ENCODE results near the gene STX11. TPM values are rescaled to one million over a fixed set of nuclear protein-coding genes. Genes with fewer than 3 reads are reported as not detected.

STX11 gene
- total RNA-seq, 2 experiments from 2014 or later, result 17.2 to 17.5 TPM

DNA sequence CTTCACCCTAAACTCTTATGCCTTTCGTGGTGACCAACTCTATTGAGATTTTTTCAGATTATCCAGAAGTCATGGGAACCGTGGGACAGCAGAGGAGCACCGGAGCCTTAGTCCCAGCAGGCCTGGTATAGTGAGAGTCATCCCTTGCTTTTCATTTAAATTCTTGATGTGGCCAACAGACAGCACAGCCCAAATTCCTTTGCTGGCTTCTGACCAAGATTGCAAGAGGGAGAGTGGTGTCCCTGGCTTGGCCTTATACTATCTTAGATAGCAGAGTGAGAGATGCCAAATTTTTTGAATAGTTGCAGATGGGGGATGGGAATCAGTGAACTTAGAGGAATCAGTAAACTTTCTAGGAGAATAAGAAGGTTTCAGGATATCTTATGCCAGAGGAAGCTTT, 7.8 kb downstream of the STX11 start:
- no peak overlapping the region for H3K4me3 Mint-ChIP-seq
- peaks cover 34% of the 10 kb centered on the region for H3K4me1 Mint-ChIP-seq (ENCODE audit: low read depth)
- intact Hi-C loops (cut with micrococcal nuclease), result loop anchor here (10.0 kb wide), 2 partner anchors 703 to 1213 kb away; partner anchors contain the start of genes ADAT2, HIVEP2 and PEX3
- no peak overlapping the region for H3K27ac Mint-ChIP-seq
- DNase-seq, result no peak
- no peaks in the 10 kb centered on the region for H3K9me3 Mint-ChIP-seq
- no peaks in the 10 kb centered on the region for H3K27me3 Mint-ChIP-seq (ENCODE audit: low read depth)
- CTCF ChIA-PET, result interaction anchor here (0.6 to 1.7 kb wide), 2 partner anchors 14 to 624 kb away, joined by 3 to 7 read pairs; no protein-coding TSS in a partner anchor
- peaks cover 55% of the 10 kb centered on the region for H3K36me3 Mint-ChIP-seq (ENCODE audit: low read depth)

DNA sequence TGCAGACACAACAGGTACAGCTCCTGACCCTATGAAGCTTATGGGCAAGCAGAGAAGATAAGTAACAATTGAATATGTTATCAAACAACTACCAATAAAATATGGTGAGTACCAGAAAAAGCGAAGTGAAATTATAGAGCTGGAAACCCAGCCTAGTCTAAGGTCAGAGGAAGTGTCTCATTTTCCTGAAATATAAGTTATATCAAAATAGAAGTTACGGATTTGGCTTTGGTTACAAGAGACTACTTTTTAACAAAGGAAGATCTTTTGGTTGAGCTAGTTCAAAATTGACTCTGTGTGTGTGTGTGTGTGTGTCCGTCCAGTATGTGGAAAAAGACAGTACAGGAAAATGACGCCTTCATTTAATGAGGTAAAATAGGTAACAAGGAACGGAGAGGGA, 8.9 kb downstream of the STX11 start:
- DNase-seq, result no peak
- Mint-ChIP-seq H3K36me3 (ENCODE audit: low read depth) (peaks cover 46% of the 10 kb centered on the region), H3K4me3 (no peak overlapping the region), H3K4me1 (ENCODE audit: low read depth) (peaks cover 25% of the 10 kb centered on the region), H3K27ac (no peak overlapping the region), H3K9me3 (no peaks in the 10 kb centered on the region), H3K27me3 (ENCODE audit: low read depth) (no peaks in the 10 kb centered on the region)
- intact Hi-C loops (cut with micrococcal nuclease), result loop anchor here (10.0 kb wide), 2 partner anchors 704 to 1214 kb away; partner anchors contain the start of genes ADAT2, HIVEP2 and PEX3
- CTCF ChIA-PET, result interaction anchor here (0.8 to 1.7 kb wide), 3 partner anchors 13 to 60 kb away, joined by 3 to 7 read pairs (median 3); no protein-coding TSS in a partner anchor

DNA sequence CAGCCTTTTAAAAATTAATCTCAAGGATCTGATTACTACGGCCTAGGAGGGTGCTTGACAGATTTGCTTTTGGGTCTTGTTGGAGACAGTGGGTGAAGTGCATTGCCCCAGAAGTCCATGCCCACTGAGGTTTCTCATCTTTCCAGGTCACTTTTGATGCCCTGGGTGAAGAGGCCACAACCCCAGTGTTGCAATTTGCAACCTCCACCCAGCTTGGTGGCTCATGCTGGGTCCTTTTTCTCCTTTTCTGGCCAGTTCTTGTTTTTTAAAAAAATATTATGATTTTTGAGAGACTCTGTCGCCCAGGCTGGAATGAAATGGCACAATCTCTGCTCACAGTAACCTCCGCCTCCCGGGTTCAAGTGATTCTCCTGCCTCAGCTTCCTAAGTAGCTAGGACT, 9.4 kb downstream of the STX11 start:
- no peak for DNase-seq
- intact Hi-C loops (cut with micrococcal nuclease), result loop anchor here (10.0 kb wide), 2 partner anchors 705 to 1215 kb away; partner anchors contain the start of genes ADAT2, HIVEP2 and PEX3
- H3K27ac Mint-ChIP-seq, result no peak overlapping the region
- H3K4me1 Mint-ChIP-seq (ENCODE audit: low read depth), result peaks cover 20% of the 10 kb centered on the region
- H3K27me3 Mint-ChIP-seq (ENCODE audit: low read depth), result no peaks in the 10 kb centered on the region
- H3K36me3 Mint-ChIP-seq (ENCODE audit: low read depth), result peaks cover 42% of the 10 kb centered on the region
- H3K4me3 Mint-ChIP-seq, result no peak overlapping the region
- CTCF ChIA-PET, result interaction anchor here (0.8 to 1.7 kb wide), 3 partner anchors 13 to 59 kb away, joined by 3 to 7 read pairs (median 3); no protein-coding TSS in a partner anchor
- no peaks in the 10 kb centered on the region for H3K9me3 Mint-ChIP-seq

DNA sequence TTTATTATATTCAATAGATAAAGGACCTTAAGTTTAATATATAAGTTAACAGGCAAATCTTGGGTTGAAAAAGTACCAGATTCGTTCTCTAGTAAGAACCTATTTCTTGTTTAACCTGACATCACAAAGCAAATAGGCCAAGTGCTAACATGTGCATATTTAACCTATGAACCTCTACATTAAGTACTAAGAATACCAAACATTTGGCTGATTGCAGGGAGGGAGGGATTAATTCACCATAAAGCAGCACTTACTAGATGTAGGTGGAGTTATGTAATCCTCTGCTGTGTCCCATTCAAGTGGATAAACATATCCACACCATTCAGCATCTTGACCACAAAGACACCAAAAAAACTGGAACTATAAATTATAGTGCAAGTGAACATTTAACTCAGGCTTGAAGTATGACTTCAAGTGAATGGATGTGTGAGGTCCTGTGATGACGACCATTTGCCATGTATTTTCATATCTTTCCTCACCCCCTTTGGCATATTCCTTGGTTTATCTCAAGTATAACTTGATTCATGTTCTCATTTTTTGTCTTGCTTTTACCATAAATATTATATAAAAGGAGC, 10.2 kb downstream of the STX11 start:
- no peak for DNase-seq
- CTCF ChIA-PET, result interaction anchor here (1.6 kb wide), 1 partner anchor 56 kb away, joined by 3 read pairs; no protein-coding TSS in a partner anchor
- Mint-ChIP-seq H3K4me3 (no peak overlapping the region), H3K9me3 (no peaks in the 10 kb centered on the region), H3K27me3 (ENCODE audit: low read depth) (no peaks in the 10 kb centered on the region), H3K27ac (no peak overlapping the region), H3K4me1 (ENCODE audit: low read depth) (peaks cover 13% of the 10 kb centered on the region), H3K36me3 (ENCODE audit: low read depth) (peaks cover 36% of the 10 kb centered on the region)
- intact Hi-C loops (cut with micrococcal nuclease), result no loop called here

DNA sequence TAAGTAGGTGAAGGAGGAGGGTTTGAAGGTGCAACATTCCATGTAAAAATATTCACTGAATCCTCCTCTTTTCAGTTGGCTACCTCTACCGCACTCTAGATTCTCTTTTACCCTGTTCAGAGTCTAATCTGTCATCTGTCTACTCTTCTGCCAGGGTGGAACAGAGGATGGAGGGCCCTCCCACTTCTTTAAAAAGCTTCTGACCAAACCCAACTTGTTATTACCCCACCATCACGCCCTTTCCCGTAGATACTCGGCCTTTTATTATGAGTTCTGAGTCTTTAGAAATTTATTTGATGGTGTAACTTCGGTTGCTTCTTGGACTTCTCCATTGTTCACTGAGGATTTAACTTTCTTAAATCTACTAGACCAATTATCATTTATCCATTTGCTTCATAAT, 11.7 kb downstream of the STX11 start:
- H3K36me3 Mint-ChIP-seq (ENCODE audit: low read depth), result peaks cover 26% of the 10 kb centered on the region
- no peaks in the 10 kb centered on the region for H3K9me3 Mint-ChIP-seq
- intact Hi-C loops (cut with micrococcal nuclease), result no loop called here
- no peak overlapping the region for H3K27ac Mint-ChIP-seq
- no peak overlapping the region for H3K4me3 Mint-ChIP-seq
- no peaks in the 10 kb centered on the region for H3K27me3 Mint-ChIP-seq (ENCODE audit: low read depth)
- CTCF ChIA-PET, result no interaction called here
- peaks cover under 1% of the 10 kb centered on the region for H3K4me1 Mint-ChIP-seq (ENCODE audit: low read depth)
- DNase-seq, result no peak

DNA sequence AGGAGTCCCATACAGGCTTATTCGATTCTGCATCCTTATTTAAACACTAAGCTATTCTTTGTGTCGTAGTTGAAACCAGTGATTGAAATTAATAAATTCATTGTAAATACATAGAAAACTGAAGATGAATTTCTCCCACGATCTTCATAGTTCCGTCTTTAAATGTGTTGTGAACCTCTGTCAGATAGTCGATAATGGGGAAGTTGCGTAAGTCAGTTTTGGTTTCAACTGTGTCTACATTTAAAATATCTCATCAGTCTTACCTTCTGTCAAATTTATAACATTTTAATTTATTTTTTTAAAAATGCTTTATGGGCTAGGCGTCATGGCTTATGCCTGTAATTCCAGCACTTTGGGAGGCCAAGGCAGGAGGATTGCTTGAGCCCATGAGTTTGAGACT, 12.7 kb downstream of the STX11 start:
- H3K36me3 Mint-ChIP-seq (ENCODE audit: low read depth), result peaks cover 25% of the 10 kb centered on the region
- CTCF ChIA-PET, result interaction anchor here (0.5 kb wide), 1 partner anchor 37 kb away, joined by 4 read pairs; no protein-coding TSS in a partner anchor
- no peak overlapping the region for H3K27ac Mint-ChIP-seq
- no peaks in the 10 kb centered on the region for H3K9me3 Mint-ChIP-seq
- no peak overlapping the region for H3K4me3 Mint-ChIP-seq
- intact Hi-C loops (cut with micrococcal nuclease), result no loop called here
- H3K27me3 Mint-ChIP-seq (ENCODE audit: low read depth), result no peaks in the 10 kb centered on the region
- DNase-seq, result no peak
- H3K4me1 Mint-ChIP-seq (ENCODE audit: low read depth), result no peaks in the 10 kb centered on the region

DNA sequence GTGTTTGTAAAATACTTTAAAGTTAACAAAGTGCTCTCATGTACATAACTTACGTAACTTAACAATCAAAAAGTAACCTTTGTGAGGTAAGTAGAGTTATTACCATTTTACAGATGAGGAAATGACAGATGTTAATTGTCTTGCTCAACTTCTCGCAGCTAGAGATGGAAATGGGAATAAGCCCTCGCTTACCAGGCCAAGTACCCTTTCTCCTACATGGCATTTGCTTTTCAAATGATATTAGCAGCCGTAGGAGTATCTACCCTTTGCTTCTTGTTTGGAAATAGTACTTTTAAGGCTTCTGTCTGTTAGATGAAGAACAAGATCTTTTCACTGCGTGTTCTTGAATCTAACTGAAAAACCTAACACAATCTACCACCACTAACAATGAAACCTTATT, 15.5 kb downstream of the STX11 start:
- DNase-seq, result no peak
- no peaks in the 10 kb centered on the region for H3K4me1 Mint-ChIP-seq (ENCODE audit: low read depth)
- intact Hi-C loops (cut with micrococcal nuclease), result no loop called here
- no peaks in the 10 kb centered on the region for H3K27me3 Mint-ChIP-seq (ENCODE audit: low read depth)
- H3K9me3 Mint-ChIP-seq, result no peaks in the 10 kb centered on the region
- H3K4me3 Mint-ChIP-seq, result no peak overlapping the region
- CTCF ChIA-PET, result no interaction called here
- peaks cover 37% of the 10 kb centered on the region for H3K36me3 Mint-ChIP-seq (ENCODE audit: low read depth)
- no peak overlapping the region for H3K27ac Mint-ChIP-seq

DNA sequence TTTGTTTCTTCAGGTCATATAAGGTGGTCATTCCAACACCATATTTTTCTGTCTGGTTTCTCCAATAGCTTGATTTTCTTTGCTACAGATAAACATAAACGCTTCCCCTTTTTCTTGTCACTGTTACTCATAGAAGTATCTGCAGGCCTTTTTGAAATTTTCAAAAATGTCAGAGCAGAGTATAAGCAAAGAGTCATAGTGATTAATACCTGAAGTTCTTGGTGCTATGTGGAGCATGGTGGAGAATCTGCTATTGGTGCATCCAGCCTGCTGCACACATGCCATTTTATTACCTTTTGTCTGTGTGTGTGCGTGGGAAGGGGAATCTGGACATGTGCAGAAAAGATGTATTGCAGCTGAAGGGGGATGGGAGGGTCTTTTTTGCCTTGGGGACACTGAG, 19.7 kb downstream of the STX11 start:
- no peak for DNase-seq
- CTCF ChIA-PET, result no interaction called here
- intact Hi-C loops (cut with micrococcal nuclease), result no loop called here
- Mint-ChIP-seq H3K27me3 (ENCODE audit: low read depth) (no peaks in the 10 kb centered on the region), H3K36me3 (ENCODE audit: low read depth) (peaks cover 44% of the 10 kb centered on the region), H3K27ac (no peak overlapping the region), H3K9me3 (no peaks in the 10 kb centered on the region), H3K4me1 (ENCODE audit: low read depth) (no peaks in the 10 kb centered on the region), H3K4me3 (no peak overlapping the region)

DNA sequence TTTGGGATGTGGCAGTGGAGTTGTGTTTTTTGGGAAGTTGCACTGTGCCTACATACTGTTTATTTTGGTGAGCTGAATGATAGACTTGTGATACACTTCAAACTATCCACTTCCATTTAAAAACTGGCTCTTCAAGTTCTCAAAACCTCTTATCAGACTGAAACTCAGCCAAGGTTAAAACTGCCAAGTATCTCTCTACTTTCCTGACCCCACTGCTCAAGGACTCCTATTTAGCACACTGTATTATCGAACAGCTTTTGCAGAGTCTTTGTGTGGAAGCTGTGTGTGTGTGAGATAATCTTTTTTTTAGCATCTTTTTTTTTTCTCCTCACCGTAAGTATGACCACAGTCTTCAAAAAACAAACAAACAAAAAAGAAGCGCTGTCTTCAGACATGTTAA, 21.1 kb downstream of the STX11 start:
- peaks cover 46% of the 10 kb centered on the region for H3K36me3 Mint-ChIP-seq (ENCODE audit: low read depth)

DNA sequence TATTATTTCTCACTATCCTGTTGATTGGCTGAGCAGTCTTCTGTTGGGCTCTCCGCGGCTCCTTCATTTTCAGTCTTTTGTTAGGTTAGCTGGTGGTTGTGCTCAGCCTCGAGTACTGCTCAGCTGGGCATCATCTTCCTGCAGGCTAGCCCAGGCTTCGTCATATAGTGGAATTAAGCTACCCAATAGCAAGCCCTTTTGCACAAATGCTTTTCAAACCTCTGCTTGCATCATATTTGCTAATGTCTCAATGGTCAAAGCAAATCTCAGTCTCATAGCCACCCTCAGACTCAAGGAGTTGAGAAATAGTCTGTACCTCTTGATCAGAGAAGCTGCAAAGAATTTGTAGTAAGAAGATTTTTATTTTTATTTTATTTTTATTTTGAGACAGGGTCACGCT, 23.7 kb downstream of the STX11 start:
- no peaks in the 10 kb centered on the region for H3K27me3 Mint-ChIP-seq (ENCODE audit: low read depth)
- DNase-seq, result no peak
- peaks cover 37% of the 10 kb centered on the region for H3K36me3 Mint-ChIP-seq (ENCODE audit: low read depth)
- H3K27ac Mint-ChIP-seq, result no peak overlapping the region
- CTCF ChIA-PET, result interaction anchor here (0.7 to 1.0 kb wide), 2 partner anchors 10 to 673 kb away, joined by 3 read pairs; no protein-coding TSS in a partner anchor
- intact Hi-C loops (cut with micrococcal nuclease), result no loop called here
- no peaks in the 10 kb centered on the region for H3K9me3 Mint-ChIP-seq
- H3K4me1 Mint-ChIP-seq (ENCODE audit: low read depth), result peaks cover 14% of the 10 kb centered on the region
- H3K4me3 Mint-ChIP-seq, result no peak overlapping the region

More for the DNA sequence above, 21.1 kb downstream of the STX11 start:
- Mint-ChIP-seq H3K4me1 (ENCODE audit: low read depth) (no peaks in the 10 kb centered on the region), H3K4me3 (no peak overlapping the region), H3K27ac (no peak overlapping the region), H3K9me3 (no peaks in the 10 kb centered on the region), H3K27me3 (ENCODE audit: low read depth) (no peaks in the 10 kb centered on the region)
- CTCF ChIA-PET, result interaction anchor here (0.6 to 1.9 kb wide), 3 partner anchors 13 to 1991 kb away, joined by 3 to 7 read pairs (median 3); no protein-coding TSS in a partner anchor
- DNase-seq, result no peak
- intact Hi-C loops (cut with micrococcal nuclease), result no loop called here

DNA sequence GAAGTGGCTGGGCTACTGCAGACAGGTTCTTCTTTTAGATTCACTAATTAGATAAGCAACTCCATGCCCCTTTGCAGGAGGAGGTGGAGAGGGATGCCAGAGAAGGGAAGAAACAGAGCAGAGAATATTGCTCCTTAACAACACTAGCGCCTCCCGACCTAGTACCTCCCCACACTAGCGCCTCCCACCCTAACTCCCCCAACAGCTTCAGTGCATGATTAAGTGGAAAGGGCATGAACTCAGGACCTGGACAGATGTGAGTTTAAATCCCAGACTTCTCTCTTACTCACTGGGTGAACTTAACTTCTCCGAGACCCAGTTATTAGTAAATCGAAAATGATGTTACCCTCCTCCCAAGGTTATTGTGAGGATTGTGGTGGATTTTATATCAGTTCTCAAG, 25.7 kb downstream of the STX11 start:
- intact Hi-C loops (cut with micrococcal nuclease), result no loop called here
- Mint-ChIP-seq H3K27me3 (ENCODE audit: low read depth) (no peaks in the 10 kb centered on the region), H3K27ac (no peak overlapping the region), H3K4me3 (no peak overlapping the region), H3K36me3 (ENCODE audit: low read depth) (peaks cover 32% of the 10 kb centered on the region), H3K4me1 (ENCODE audit: low read depth) (peaks cover 32% of the 10 kb centered on the region), H3K9me3 (no peaks in the 10 kb centered on the region)
- CTCF ChIA-PET, result no interaction called here
- no peak for DNase-seq

DNA sequence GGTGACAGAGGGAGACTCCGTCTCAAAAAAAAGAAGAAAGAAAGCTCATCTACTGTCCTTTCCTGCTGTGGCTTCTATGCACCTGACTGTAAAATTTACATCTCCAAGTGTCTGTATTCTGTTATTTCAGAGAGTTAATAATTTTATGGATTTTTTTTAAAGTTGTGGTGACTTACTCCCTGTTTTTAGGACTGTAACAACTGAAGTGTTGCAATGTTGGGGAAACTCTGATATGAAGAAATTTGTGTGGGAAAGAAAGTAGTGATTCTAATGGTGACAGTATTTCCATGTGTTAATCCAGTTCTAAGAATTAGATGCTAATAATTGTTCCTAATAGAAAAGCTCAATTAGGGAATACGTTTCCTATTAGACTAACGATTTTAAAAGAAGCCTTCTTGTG, 27.4 kb downstream of the STX11 start:
- H3K4me1 Mint-ChIP-seq (ENCODE audit: low read depth), result peaks cover 42% of the 10 kb centered on the region
- CTCF ChIA-PET, result interaction anchor here (0.9 to 1.6 kb wide), 2 partner anchors 78 to 237 kb away, joined by 3 to 5 read pairs; no protein-coding TSS in a partner anchor

DNA sequence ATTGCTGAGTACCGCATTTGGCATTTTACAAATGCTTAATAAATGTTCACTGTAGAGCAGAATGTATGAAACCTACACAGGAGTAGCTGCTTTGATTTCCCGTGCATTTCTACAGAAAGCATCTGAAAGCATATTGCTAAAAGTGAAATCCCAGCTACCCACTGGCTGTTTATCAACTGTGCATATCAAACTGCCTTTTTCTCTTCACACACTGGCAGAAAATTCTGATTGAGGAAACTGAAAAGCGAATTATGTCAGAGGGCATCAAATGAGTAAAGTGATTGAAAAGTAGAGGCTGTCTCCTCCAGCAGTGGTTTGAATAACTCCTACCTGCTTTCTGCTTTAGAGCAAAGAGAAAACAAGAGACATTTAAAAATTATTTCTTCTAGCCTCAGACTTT, 28.0 kb downstream of the STX11 start:
- H3K9me3 Mint-ChIP-seq, result no peaks in the 10 kb centered on the region
- CTCF ChIA-PET, result interaction anchor here (1.6 kb wide), 1 partner anchor 238 kb away, joined by 5 read pairs; no protein-coding TSS in a partner anchor
- DNase-seq, result no peak
- H3K36me3 Mint-ChIP-seq (ENCODE audit: low read depth), result peaks cover 25% of the 10 kb centered on the region
- H3K4me3 Mint-ChIP-seq, result no peak overlapping the region
- H3K27me3 Mint-ChIP-seq (ENCODE audit: low read depth), result no peaks in the 10 kb centered on the region
- intact Hi-C loops (cut with micrococcal nuclease), result loop anchor here (1.0 to 2.0 kb wide), 5 partner anchors 16 to 83 kb away; partner anchors contain the start of gene SF3B5
- H3K4me1 Mint-ChIP-seq (ENCODE audit: low read depth), result peaks cover 48% of the 10 kb centered on the region
- peak overlapping the region; percentile 15 for H3K27ac Mint-ChIP-seq

More for the DNA sequence above, 27.4 kb downstream of the STX11 start:
- Mint-ChIP-seq H3K27ac (no peak overlapping the region), H3K9me3 (no peaks in the 10 kb centered on the region), H3K4me3 (no peak overlapping the region), H3K27me3 (ENCODE audit: low read depth) (no peaks in the 10 kb centered on the region), H3K36me3 (ENCODE audit: low read depth) (peaks cover 26% of the 10 kb centered on the region)
- intact Hi-C loops (cut with micrococcal nuclease), result loop anchor here (1.0 to 2.0 kb wide), 5 partner anchors 17 to 82 kb away; partner anchors contain the start of gene SF3B5
- DNase-seq, result no peak

All from activated naive CD4-positive, alpha-beta T cell treated with anti-CD3 and anti-CD28 coated beads for 36 hours (primary cell).